GM21367 (cell line): ENCODE data around the gene SPDYE17.
"Not testable (repeated sequence)": the region's sequence is repeated elsewhere in the genome, so short reads cannot be mapped to it uniquely, and the experiment has no call there.

Experiments used
- ATAC-seq: cut with Tn5 transposase; IDR thresholded peaks from one replicate; pipeline ENCODE4 v1.9.1; 2021; ENCODE audit not compliant: unreplicated experiment

SPDYE17 gene

GRCh38 chr7:76972391-76972790 is 59.8 kb downstream of the SPDYE17 start:
- ATAC-seq, result not testable (repeated sequence)
